Femur (tissue), 1 donor: ENCODE results near the gene ASB2.

Experiments
- DNase-seq: peaks from one replicate; pipeline ENCODE4 v3.0.0-alpha.2; 2017

ASB2 gene

GRCh38 chr14:93999573-93999972 is 23.2 kb upstream of the ASB2 start:
- no peak for DNase-seq

- DNase-seq: no peak
These were observed 22.6 kb upstream of the ASB2 start for GRCh38 chr14:93998871-93999403.

GRCh38 chr14:93997916-93998870 is 21.8 kb upstream of the ASB2 start:
- DNase-seq: no peak

DNA sequence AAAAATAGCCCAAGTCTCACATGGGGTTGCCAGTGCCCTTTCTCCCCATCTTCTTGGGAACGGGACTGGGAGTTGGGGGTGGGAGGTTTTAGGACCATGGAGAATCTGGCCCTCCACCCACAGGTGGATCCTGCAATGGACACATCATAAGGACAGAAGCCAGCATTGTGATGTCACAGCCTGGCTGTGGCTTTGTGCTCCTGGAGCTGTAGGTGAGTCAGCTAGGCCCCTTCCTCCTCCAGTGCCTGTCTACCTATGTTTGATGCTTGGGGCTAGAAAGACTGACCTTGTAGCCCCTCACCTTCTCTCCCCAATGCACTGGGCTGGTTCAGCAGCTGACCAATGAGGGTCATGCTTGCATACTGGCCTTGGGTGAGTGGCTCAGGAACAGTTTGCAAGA is 20.7 kb upstream of the ASB2 start, which contains the start of gene CCDC197:
CCDC197 (plus strand) TSS at position 220 of the 400 bp plus-strand sequence. CDS start 831 bp downstream, outside the sequence.
- DNase-seq: no peak

- DNase-seq: no peak
These were observed 19.8 kb upstream of the ASB2 start for GRCh38 chr14:93996130-93996695.

- peak; percentile 49 for DNase-seq
These were observed 18.7 kb upstream of the ASB2 start for GRCh38 chr14:93994919-93995682.

- DNase-seq: no peak
These were observed 17.0 kb upstream of the ASB2 start for GRCh38 chr14:93993382-93993781.

GRCh38 chr14:93991649-93992048 is 15.3 kb upstream of the ASB2 start:
- no peak for DNase-seq

GRCh38 chr14:93991212-93991611 is 14.8 kb upstream of the ASB2 start:
- no peak for DNase-seq

DNA sequence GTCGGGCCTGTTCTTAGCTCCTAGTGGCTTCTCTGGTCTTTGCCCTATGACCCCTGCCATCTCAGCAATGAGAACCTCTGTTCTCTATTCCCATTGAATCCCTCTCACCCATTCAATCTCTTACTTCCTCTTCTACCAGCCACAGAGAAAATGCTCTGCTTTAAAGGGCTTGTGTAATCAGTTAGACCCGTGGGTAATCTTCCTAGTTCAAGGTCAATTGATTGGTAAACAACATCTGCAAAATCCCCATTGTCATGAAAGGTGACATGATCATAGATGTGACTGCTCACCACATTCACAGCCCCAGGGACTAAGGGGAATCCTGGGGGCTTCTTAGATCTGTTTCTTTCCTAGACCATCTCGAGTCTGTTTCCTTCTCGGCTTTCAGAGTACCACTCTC is 13.6 kb upstream of the ASB2 start:
- no peak for DNase-seq

- DNase-seq: no peak
These were observed 11.6 kb upstream of the ASB2 start for GRCh38 chr14:93987815-93988476.

GRCh38 chr14:93987376-93987775 is 11.0 kb upstream of the ASB2 start:
- no peak for DNase-seq

GRCh38 chr14:93986955-93987354 is 10.6 kb upstream of the ASB2 start:
- peak; percentile 49 for DNase-seq

GRCh38 chr14:93984987-93985410 is 8.6 kb upstream of the ASB2 start:
- no peak for DNase-seq

- no peak for DNase-seq
These were observed 7.7 kb upstream of the ASB2 start for GRCh38 chr14:93984070-93984469.

GRCh38 chr14:93982230-93983007 is 6.0 kb upstream of the ASB2 start:
- no peak for DNase-seq

DNA sequence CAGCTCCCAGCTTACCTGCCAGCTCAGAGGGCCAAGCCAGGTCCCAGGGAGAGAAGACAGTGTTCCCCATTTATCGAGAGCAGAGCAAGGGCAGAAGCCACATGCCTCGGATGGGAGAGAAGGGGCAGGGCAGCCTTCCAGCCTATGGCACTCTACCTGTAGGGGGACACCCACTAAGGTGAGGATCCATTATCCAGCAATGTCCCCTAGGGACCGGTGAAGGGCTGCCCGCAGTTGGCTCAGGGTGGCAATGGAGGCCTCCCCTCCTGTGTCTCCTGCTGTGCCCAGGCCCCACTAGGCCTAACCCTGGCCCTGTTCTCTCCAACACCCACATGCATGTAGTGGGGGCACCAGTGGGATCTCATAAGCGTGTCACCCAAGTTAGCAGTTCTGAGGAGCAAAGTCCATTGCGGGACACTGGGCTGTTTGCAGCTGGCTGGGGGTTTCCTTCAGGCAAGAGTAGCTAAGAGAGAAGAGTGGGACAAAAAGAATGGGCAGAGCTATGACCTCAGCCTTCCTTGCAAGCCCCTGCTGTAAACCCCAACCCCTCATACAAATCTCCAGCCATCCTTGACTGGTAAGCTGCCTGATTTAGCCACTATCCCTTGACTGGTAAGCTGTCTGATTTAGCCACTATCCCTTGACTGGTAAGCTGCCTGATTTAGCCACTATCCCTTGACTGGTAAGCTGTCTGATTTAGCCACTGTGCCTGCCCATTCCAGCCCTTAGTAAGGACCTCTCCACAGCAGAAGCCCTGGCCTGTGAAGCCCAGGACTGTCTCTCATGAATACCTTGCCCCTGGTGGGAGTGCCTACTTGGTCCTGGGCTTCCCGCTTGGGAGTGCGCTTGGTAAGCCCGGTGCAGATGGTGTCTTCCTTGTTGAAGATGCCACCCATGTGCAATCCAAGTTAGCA is 5.2 kb upstream of the ASB2 start:
- DNase-seq: no peak

DNA sequence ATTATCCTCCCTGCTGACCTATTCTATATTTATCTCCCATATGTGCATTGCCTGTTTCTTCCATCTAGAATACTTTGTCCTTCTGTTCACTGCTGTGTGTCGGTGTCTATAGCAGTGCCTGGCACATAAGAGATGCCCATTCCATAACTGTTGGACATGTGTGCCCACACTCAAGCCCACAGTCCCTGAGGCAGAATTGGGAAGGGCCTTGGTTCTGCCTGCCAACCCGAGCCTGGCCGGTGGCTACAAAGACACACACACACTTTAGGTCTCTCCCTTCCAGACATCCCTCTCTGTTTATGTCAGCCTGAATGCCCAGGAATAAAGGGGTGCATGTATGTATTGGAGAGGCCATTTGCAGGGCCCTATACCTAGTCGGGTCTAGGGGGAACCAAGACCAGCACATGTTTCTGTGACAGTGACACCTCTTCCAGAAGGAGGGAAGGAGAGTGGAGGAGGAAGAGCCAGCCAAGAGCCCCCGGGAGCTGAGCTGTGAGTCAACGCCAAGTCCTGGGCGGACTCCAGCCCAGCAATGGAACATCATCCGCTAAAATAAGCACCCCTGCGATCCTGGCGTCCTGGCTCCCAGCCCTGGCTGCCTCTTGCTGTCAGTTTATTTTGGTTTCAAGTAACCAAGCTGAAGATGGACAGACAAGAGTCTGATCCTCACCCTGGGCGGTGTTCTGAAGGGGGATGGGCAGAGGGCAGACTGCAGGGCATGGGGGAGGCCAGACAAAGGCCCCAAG is 4.3 kb upstream of the ASB2 start:
- DNase-seq: peak; percentile 70

- DNase-seq: no peak
These were observed 2.4 kb upstream of the ASB2 start for GRCh38 chr14:93978735-93979134.
